Right ventricle myocardium superior (tissue), 1 donor: Measurements from ENCODE around the gene TMEM114. TPM values are rescaled to one million over a fixed set of nuclear protein-coding genes. Genes with fewer than 3 reads are reported as not detected.
A peak's percentile ranks its signal among the peaks of the same experiment; 100 is the strongest.

ENCODE experiments used
- ATAC-seq: fragments of 200-7000 bp; cut with Tn5 transposase; one replicate; pipeline ENCODE4 v1.9.1; 2020; ENCODE audit warnings: mild to moderate bottlenecking; ENCODE audit not compliant: poor library complexity
- DNase-seq: peaks from one replicate; pipeline ENCODE4 v3.0.0-alpha.2; 2020
- intact Hi-C: fragments of 100-400 bp; cut with DNase I; formaldehyde crosslinking; loops from one replicate; pipeline ENCODE4 v1.11.2; 2022
- total RNA-seq: library from RNA; stranded (reverse); fragmentation: NEBNext Ultra II Directional; extraction: Animal tissue kit (Norgen Biotek cat#: 25700); gene quantifications from one replicate; pipeline ENCODE4 v1.2.1, GENCODE V29; 2021
- donor health status: DM: no; HTN: yes; CAD: no; lungs with severe emphysema.

Gene TMEM114
- total RNA-seq, 1 donor from 2014 or later, result not detected

DNA sequence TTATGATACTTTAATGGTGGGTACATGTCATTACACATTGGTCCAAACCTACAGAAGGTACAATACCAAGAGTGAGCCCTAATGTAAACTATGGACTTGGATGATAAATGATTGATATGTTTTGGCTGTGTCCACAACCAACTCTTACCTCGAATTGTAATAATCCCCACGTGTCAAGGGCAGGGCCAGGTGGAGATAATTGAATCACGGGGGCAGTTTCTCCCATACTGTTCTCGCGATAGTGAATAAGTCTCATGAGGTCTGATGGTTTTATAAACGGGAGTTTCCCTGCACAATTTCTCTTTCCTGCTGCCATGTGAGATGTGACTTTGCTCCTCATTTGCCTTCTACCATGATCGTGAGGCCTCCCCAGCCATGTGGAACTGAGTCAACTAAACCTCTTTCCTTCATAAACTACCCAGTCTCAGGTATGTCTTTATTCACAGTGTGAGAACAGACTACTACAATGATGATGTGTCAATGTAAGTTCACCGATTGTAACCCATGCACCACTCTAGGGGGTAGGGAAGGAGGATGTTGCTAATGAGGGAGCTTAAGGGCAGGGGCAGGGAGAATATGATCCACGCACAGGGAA is 24.2 kb upstream of the TMEM114 start:
- no peak for DNase-seq
- intact Hi-C loops, result no loop called here
- ATAC-seq, result no peak

DNA sequence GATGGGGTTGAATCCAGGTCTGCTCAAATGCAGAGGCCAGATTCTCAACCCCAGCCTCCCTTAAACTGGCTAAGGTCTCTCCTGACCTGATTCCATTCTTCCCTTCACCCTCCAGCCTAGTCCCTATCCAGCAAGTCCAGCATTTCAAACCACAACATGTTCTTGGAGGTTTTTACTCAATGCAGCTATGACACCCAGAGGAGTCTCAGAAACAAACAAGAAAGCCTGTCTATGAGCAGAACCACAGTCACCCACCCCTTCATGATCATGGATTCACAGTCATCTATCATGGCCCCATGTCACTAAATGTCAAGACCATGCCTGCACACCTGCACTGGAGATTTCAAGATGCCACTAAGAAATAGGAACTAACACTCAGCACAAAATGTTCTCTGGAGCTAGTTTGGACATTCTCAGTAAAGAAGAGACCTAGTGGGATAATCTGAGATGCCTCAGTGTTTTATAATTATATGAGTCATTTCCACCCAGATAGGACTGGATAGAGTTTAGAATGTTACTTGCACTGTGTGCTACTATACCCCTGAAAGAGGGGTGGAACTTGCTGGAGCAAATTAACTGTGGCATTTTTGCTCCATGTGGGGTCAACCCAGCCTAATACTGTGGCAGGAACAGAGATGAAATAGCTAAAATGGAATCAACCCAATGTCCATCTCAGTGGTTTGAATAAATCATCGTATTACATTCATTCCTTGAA is 21.7 kb upstream of the TMEM114 start:
- intact Hi-C loops, result no loop called here
- no peak for ATAC-seq
- no peak for DNase-seq

DNA sequence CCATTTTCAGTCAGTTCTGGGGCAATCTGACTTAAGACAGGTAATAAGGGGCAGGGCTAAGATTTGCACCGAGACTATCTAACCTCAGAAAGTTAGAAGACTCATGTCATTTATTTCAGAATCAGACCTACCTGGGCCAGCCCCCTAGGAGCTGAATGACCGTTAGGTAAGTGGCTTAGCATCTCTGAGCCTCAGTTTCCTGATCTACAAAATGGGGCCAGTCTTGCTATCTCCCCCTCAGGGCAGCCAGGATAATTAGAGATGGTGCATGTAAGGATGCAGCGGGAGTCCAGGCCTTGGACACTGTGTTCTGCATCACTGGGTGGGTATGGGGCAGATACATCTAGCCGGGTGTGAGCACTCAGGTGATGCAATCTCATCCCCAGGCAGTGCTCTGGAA is 20.8 kb upstream of the TMEM114 start:
- DNase-seq, result no peak
- intact Hi-C loops, result no loop called here
- ATAC-seq, result no peak

DNA sequence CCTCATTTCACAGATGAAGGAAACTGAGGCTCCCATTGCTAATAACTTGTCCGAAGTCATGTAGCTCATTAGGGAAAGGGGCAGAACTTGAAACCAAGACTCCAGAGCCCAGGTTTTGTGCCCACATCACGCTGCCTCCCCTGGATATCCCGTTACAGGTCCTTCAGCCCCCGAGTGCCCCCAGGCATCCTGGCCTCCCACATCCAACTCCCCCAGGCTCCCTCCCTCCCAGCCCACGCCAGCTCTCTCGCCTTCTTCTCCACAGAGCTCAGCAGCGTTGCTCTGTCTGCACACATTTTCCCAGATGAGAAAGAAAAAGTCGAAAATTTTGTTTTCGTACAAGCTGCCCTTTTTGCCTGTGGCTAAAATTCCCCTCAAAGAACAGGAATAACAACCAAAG is 16.9 kb upstream of the TMEM114 start:
- ATAC-seq (no peak), DNase-seq (no peak)
- intact Hi-C loops, result no loop called here

DNA sequence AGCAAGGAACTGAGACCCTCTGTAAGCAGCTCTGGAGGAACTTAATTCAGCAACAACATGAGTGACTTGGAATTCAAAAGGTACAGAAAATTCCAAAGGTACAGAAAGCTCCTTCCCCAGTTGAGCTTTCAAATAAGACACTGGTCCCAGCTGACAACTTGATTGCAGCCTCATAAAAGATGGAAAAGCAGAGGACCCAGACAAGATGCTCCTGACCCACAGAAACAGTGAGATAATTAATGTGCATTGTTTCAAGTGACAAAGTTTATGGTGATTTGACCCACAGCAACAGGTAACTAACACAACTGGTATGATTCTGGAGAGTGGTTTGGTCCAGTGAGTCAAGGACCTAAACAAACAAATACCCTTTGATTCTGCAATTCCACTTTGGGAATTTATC is 15.2 kb upstream of the TMEM114 start:
- ATAC-seq, result no peak
- intact Hi-C loops, result no loop called here
- no peak for DNase-seq

DNA sequence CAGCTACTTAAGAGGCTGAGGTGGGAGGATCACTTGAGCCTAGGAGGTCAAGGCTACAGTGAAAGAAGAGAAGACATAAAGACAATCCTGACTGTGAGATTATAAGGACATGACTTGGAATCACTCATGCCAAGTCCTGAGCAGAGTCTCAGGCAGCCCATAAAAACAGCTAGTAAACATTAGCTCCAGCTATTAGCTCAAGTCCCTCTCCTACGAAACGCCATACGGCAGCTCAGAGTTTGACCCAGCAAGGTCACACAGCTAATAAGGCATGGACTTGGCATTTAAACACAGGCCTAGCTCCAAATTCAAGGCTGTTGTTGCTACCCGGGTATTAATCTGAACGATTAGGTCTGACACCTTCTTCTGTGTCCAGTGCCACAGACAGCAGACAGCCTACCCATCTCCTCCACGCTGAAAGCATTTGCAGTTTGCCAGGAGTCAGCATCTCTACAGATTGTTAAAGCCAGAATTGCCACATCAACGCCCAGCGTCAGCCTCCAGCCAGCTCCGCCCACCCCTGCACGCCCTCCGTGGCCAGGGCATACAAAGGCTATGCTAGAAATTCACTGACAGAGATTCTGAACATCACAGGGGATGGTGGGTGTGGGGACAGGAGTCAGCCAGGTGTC is 9.9 kb upstream of the TMEM114 start:
- no peak for ATAC-seq
- DNase-seq, result no peak
- intact Hi-C loops, result no loop called here

DNA sequence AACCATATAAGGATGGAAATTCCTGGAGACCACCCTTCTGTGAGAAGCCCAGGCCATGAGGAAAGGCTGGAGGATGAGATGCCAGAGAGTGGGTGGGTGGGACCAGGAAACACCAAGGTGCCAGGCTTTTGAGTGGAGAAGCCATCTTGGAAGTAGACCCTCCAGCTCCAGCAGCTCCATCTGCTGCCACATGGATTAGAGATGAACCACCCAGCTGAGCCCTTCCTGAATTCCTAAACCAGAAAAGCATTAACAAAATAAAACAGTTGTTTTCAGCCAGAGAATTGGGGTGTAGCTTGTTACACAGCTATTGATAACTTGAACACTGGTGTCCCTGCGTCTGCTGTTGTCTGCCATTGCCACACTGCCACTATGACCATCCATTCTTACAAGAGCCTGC is 6.3 kb upstream of the TMEM114 start:
- DNase-seq, result no peak
- intact Hi-C loops, result no loop called here
- no peak for ATAC-seq

DNA sequence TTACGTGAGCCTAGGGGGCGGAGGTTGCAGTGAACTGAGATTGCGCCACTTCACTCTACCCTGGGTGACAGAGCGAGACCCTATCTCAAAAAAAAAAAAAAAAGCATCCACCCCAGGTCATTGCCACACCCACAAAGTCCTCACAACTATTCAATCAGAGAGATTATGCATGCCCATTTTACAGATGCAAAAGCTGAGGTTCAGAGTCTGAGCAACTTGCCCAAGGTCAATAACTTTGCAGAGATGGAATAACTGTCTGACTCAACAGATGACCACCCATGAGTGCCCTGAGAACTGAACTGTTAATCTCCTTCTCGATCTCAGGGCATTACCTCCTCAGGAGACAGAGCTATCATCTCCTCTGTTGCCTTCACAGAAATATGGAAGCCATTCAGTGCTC is 5.5 kb upstream of the TMEM114 start:
- ATAC-seq (no peak), DNase-seq (no peak)
- intact Hi-C loops, result no loop called here

DNA sequence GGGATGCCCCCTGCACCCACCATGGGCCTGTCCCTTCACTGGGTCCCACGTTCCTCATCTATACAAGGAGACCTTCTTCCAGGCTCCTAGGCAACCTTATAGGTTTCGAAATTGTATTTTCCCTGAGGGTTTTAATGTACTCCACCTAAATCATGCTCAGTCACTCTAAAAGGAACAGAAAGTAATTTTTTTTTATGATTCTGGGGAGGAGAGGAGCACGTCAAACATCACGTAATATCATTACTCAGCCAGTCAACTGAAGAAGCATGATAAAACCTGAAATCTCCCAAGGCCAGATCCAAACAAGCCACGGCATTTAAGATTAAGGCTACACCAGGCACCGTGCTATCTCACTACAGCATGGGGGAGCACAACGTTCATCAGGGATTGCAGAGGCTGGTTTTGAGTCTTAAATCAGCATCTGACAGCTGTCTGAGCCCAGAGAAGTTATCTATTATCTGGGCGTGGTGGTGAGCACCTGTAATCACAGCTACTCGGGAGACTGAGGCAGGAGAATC is 3.9 kb upstream of the TMEM114 start:
- intact Hi-C loops, result no loop called here
- ATAC-seq (no peak), DNase-seq (no peak)

DNA sequence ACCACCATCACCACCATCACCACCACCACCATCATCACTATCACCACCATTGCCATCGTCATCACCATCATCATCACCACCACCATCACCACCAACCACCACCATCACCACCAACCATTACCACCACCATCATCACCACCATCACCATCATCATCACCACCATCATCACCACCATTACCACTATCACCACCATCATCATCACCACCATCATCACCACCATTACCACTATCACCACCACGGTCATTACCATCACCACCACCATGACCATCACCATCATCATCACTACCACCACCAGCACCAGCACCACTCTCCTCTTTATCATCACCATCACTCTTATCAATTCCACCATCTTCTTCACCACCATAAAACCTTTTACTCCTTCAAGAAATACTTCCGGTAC is 1.1 kb upstream of the TMEM114 start:
- intact Hi-C loops, result no loop called here
- DNase-seq (no peak), ATAC-seq (no peak)

DNA sequence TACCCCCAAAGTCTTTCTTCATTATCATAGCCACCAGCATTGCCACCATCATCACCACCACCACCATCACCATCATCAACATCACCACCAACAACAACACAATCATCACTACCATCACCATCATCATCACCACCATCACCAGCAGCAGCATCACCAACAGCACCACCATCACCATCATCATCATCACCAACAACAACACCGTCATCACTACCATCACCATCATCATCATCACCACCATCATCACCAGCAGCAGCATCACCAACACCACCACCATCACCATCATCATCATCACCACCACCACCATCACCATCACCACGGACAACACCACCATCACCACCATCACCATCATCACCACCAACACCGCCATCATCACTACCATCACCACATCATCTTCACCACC is 500 bp upstream of the TMEM114 start:
- intact Hi-C loops, result no loop called here
- no peak for ATAC-seq
- DNase-seq, result no peak

DNA sequence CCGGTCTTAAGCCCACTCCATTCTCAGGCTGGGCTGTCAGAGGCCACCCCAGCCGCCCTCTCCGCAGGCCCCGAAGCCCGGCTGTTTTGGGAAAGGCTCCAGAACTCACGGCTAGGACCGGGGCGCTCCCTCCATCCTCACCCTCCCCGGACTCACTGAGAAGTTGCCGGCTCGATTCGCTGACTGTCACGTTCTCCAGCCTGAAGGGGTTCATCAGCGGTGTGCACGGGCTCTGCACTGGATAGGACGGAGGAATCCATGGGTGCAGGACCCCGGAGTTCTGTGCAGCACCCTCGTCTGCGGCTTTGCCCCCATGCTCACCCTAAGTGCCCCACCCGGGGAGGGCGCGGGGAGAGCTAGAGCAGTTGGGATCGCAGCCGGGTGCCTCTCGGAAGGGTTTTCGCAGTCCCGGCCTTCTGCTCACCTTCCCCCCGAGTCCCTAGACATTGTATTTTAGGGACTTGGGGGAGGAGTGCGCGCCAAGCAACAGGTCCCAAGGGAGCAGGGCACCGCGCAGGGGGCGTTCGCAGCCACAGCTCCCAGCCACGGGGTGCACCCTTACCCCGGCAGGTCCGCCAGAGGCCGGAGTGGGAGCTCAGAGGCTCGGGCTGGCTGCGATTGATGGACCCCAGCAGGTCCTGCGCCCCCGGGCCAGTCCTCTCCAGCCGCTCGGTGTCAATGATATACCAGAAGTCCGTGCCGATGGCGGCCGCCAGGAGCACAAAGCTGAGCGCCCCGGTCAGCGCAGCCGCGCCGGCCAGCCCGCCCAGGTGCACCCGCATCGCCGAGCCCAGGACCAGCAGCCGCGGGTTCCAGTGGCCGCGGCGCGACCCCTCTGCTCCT is 1.0 kb downstream of the TMEM114 start:
- DNase-seq, result no peak
- ATAC-seq, result no peak
- intact Hi-C loops, result no loop called here

DNA sequence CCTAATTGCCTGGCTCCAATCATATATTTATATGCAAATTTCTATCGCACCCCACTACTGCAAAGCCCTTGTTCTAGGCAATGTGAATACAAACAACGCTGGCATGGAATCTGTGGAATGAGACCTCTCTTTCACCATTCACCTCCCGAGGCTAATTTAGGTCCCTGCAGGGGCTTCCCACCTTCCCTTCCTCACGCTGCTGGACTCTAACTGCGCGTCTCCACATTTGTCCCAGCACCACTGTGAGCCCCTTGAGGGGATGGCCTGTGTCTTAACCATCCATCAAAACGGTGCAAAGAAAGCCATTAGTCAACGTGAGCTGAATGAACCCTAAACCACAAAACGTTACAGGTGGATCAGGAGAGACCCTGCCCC is 1.6 kb downstream of the TMEM114 start:
- intact Hi-C loops, result no loop called here
- no peak for ATAC-seq
- no peak for DNase-seq

DNA sequence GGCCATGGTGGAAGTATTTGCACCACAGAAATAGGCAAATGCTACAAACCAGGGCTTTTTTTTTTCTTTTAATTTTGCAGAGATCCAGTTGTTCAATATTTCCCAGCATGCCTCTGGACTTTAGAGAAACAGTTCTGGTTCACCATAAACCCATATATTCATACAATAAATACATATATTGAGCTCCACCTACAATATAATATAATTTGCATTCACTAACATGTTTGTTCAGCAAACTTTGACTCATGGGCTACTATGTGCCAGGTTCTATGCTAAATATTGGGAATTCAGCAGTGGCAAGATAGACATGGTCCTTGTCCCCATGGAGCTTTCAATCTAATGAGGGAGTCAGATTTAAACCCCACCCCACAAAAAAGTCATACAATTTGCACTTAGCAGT is 3.2 kb downstream of the TMEM114 start:
- intact Hi-C loops, result no loop called here
- DNase-seq, result no peak

DNA sequence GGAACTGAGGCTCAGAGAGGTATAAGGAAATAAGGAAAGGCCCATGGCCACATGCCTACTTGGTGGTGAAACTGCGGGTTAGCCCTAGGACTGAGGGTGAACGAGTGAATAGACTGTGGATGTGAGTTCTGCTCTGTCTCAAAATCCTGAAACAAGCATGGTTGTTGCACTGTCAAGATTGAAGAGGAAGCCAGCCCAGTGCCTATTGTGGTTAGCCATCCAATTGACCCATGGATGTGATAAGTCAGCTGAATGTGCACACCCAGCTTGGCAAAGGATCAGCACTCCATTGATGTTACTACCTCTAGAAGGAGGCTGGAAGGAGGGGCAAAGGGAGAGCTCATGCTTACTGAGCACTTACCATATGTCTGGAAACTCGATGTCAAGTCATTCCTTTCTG is 4.5 kb downstream of the TMEM114 start:
- no peak for DNase-seq
- intact Hi-C loops, result no loop called here
- ATAC-seq, result no peak

More for the DNA sequence above, 3.2 kb downstream of the TMEM114 start:
- ATAC-seq, result no peak

DNA sequence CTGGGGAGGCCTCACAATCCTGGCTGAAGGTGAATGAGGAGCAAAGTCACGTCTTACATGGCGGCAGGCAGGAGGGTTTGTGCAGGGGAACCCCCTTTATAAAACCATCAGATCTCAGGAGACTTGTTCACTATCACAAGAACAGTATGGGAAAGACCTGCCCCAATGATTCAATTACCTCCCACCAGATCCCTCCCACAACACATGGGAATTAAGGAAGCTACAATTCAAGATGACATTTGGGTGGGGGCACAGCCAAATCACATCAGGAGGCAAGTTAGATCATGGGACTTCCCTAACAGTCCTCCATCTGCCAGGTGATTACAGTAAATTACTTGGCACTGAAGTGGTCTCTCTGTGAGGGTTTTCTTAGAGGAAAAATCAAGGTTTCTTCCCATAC is 5.3 kb downstream of the TMEM114 start:
- no peak for ATAC-seq
- DNase-seq, result no peak
- intact Hi-C loops, result no loop called here

DNA sequence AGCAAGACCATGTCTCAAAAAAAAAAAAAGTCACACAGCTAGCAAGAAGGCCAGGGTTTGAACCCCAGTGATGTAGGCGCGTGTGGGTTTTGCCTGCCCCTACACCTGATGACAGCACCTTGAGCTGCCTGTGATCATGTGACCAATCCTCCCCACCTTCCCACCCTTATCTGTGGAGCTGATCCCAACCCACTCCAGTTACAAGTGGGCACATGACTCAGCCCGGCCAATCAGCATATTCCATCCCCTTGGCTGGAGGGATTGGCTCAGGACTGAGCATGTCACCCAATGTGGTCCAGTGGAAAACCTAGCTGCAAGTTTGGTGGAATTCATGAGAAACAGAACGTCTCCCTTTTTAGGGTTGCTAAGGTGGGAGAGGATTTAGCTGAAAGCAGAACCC is 6.6 kb downstream of the TMEM114 start:
- ATAC-seq, result no peak
- DNase-seq, result no peak
- intact Hi-C loops, result no loop called here

DNA sequence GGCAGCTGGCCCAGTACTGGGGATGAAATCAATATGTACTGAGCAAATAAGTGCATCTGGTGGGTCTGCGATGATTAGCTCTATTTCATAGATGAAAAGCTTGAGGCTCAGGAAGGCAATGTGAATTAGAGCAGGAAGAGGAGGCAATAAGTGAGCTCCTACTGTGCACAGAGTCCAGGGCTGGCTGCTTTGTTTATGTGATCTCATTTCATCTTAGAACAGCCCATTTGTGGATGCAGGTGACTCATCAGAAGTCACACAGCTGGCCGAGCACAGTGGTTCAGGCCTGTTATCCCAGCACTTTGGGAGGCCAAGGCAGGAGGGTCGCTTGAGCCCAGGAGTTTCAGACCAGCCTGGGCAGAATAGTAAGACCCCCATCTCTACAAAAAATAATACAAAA is 7.1 kb downstream of the TMEM114 start:
- DNase-seq, result no peak
- ATAC-seq, result no peak
- intact Hi-C loops, result no loop called here

DNA sequence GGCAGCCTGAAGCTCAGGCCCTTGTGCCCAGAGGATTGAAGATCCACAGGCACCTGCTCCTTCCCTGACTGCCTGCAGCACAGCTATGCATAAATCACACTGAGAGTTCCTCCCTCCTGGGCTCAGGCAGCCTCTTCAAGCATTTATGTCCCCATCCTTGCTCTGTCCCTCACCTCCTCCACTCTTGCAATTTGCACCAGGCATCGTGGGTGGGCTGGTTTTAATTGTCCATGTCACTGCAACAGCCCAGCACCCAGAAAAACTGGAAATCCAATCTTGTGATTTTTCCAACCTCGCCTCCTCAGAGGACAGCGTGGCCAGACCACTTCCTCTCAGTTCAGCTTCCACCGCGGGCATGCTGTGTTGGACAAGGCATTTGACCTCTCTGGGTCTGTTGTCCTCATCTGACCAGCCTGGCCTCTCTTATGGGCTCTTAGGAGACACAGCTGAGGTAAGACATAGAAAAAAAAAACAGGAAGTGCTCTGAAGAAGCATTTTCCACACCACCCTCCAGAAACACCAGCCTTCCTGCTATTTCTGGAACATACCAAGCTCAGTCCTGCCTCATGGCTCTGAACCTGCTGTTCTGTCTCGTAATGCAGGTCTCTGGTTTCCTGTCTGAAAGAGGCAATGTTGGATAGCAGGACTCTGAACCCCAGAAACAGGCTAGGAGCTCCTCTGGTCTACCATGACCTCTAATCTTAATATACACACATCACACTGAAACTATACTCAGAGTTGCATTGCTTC is 8.3 kb downstream of the TMEM114 start:
- peak; percentile 48 for DNase-seq
- intact Hi-C loops, result no loop called here
- ATAC-seq, result peak; percentile 77
